Breast epithelium (tissue), 3 donors: ENCODE results near the gene KCNN4.

ENCODE experiments used
- CTCF ChIP-seq, 3 donors: fragments of 450-650 bp; IDR thresholded peaks; one replicate each; pipeline ENCODE4 v1.5.1; 2016 to 2017; ENCODE audit warnings: antibody characterized with exemption in 3 of 3, mild to moderate bottlenecking in 3 of 3, moderate library complexity in 3 of 3
- POLR2A ChIP-seq: fragments of 450-650 bp; IDR thresholded peaks from one replicate; pipeline ENCODE4 v1.6.1; 2016; ENCODE audit warnings: antibody characterized with exemption, mild to moderate bottlenecking, moderate library complexity
- POLR2AphosphoS5 ChIP-seq, 3 donors: sonication (generic); formaldehyde crosslinking; IDR thresholded peaks; one replicate each; pipeline ENCODE4 v1.6.1; 2017; ENCODE audit warnings: antibody characterized with exemption in 3 of 3

GRCh38 chr19:43760941-43761340 lies 19.8 kb downstream of the KCNN4 start:
- TF ChIP-seq CTCF (IDR thresholded peaks at IDR 0.05): no peak
- TF ChIP-seq POLR2A: no peak
- TF ChIP-seq POLR2AphosphoS5 (IDR thresholded peaks at IDR 0.05): no peak
